Measurements from ENCODE around the gene NIPA2.

Gene NIPA2

DNA sequence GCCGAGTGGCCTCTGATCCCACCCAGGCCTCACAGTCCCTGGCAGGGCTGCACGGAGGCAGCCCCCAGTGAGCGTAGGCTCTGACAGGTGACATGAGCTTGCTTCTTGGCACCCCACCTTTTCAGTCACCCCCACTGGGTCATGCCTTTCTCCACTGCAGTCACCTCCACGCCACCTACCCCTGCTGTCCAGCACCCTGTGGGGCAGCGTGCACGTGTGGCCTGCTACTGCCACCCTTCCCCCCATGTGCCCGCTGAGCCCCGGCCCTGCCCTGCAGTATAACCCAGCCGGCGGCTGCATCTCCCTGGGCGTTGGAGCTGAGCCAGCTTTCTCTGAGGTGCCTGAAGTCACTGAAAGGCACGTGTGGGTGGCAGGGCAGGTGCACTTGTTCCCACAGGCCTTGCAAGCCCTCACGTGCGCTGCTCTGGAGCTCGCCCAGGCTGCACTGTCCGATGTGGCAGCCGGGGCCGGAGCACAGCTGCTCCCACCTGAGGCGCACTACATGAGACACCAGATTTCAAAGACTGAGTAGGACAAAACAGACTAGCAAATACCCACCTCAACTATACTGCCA lies 65.6 kb downstream of the NIPA2 start:
- no peak for DNase-seq

- DNase-seq: no peak
Measured at GRCh38 chr15:22904736-22905135, 66.3 kb downstream of the NIPA2 start.

DNA sequence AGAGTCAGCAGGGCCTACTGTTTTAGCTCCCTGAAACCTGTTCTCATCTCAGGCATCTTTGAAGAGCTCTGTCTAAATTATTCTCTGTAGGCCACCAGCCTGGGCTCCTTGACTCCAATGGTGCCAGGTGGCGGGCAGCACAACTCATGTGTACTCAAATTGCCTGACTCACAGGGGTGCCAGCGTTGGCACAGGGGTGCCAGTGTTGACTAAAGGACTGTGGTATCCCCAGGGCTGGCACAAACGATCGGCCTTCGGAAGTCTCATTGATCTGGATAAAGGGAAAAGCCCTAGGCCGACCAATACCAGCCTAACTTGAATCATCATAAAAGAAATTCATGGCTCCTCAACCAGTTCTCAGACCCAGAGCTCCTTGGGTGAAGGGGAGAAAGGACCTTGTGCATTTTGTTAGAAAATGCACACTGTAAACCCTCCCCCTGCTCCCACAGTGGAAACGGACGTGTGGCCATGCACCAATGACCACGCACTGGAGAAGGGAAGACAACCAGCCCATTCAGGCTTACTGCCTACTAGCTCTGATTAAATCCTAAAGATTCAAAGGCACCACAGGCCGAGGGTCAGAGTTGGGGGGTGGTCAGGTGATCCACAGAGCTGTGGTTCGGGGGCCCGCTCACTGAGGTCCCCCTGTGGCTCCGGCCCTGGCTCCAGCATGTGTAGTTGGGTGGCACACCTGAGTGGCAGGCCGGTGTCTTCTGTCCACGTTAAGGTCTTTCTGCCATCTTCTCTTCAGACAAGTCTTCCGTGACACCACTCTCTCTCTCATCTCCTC lies 68.9 kb downstream of the NIPA2 start:
- no peak for DNase-seq

DNA sequence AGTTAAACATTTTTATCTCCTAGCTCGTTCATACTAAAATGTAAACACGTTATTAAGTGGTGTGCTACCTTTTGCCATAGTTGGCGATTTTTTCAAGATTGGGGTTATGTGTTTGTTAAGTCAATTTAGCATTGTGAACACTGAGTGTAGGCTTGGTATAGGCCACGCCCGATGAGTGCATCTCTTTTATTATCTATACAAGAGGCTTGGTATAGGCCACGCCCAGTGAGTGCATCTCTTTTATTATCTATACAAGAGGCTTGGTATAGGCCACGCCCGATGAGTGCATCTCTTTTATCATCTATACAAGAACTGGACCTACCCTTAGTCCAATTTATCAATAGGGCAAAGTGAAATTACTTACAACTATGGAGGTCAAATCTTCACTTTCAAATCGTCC lies 70.4 kb downstream of the NIPA2 start:
- no peak for DNase-seq

DNA sequence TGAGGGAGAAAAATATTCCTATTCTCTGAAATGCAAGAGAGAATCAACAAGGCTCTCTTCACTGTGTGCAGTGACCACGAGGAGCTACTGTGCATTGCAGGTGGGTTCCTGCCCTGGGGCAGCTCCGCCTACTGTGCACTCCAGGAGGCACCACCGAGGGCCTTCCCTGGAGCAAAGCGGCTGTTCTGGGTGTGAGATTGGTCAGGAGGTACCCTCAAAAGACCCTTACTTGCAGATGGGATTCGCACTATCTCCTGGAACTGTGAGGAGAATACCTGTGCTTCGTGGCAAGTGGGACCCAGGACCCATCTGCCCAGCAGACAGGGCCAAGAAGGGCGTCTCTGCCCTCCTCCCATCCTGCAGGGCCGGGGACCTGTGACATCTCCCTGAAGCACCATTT lies 72.8 kb downstream of the NIPA2 start:
- no peak for DNase-seq

GRCh38 chr15:22912256-22912655 lies 73.8 kb downstream of the NIPA2 start:
- no peak for DNase-seq

- no peak for DNase-seq
Measured at GRCh38 chr15:22913646-22914380, 75.3 kb downstream of the NIPA2 start.

- no peak for DNase-seq
Measured at GRCh38 chr15:22915866-22916515, 77.5 kb downstream of the NIPA2 start.

GRCh38 chr15:22916606-22917350 lies 78.3 kb downstream of the NIPA2 start:
- no peak for DNase-seq

GRCh38 chr15:22917556-22917955 lies 79.1 kb downstream of the NIPA2 start:
- DNase-seq: no peak

Data from activated effector memory CD4-positive, alpha-beta T cell treated with Interleukin-2 at 50 U/mL for 16 hours (primary cell).